Natural killer cell (primary cell): ENCODE results near the gene SRCAP. TPM values are rescaled to one million over a fixed set of nuclear protein-coding genes. Genes with fewer than 3 reads are reported as not detected.
A peak's percentile ranks its signal among the peaks of the same experiment; 100 is the strongest.

ENCODE experiments used
- ATAC-seq, 3 donors: fragments of 150-1000 bp in 2 of 3; fragments of 200-7000 bp in 1 of 3; cut with Tn5 transposase; 1 replicate in 1 of 3; 2 replicates in 2 of 3; pipeline ENCODE4 v1.10.0; 2021; ENCODE audit warnings: mild to moderate bottlenecking in 2 of 3, moderate library complexity in 2 of 3
- DNase-seq, 2 donors: peaks; one replicate each; pipeline versions ENCODE4 v3.0.0 to v3.0.0-alpha.2; 2013 to 2021; ENCODE audit warnings: mixed read lengths in 1 of 2
- H3K27ac ChIP-seq: one replicate; pipeline ENCODE4 v1.5.1; 2013; ENCODE audit warnings: mild to moderate bottlenecking, low read length
- H3K27me3 ChIP-seq: one replicate; pipeline ENCODE4 v1.6.1; 2013; ENCODE audit warnings: low read length; ENCODE audit not compliant: control insufficient read depth, insufficient read depth
- H3K36me3 ChIP-seq: one replicate; pipeline ENCODE4 v1.6.1; 2013; ENCODE audit warnings: low read length; ENCODE audit not compliant: control insufficient read depth, insufficient read depth
- H3K4me1 ChIP-seq: one replicate; pipeline ENCODE4 v1.6.1; 2013; ENCODE audit warnings: low read length; ENCODE audit not compliant: control insufficient read depth, insufficient read depth
- H3K4me3 ChIP-seq: one replicate; pipeline ENCODE4 v1.5.1; 2013; ENCODE audit warnings: low read length
- H3K9me3 ChIP-seq: one replicate; pipeline ENCODE4 v1.6.1; 2013; ENCODE audit warnings: low read length; ENCODE audit not compliant: control insufficient read depth, insufficient read depth
- H3K27ac Mint-ChIP-seq, 2 donors: one replicate each; pipeline ENCODE4 v1.8.0; 2022; ENCODE audit warnings: mild to moderate bottlenecking in 2 of 2, mixed read lengths in 2 of 2, moderate library complexity in 1 of 2
- H3K27me3 Mint-ChIP-seq, 2 donors: one replicate each; pipeline ENCODE4 v1.8.0; 2022; ENCODE audit warnings: low read depth in 2 of 2, mixed read lengths in 2 of 2
- H3K36me3 Mint-ChIP-seq: one replicate; pipeline ENCODE4 v1.8.0; 2022; ENCODE audit warnings: mixed read lengths
- H3K4me1 Mint-ChIP-seq, 2 donors: one replicate each; pipeline ENCODE4 v1.8.0; 2022; ENCODE audit warnings: mixed read lengths in 2 of 2
- H3K4me3 Mint-ChIP-seq: one replicate; pipeline ENCODE4 v1.8.0; 2022; ENCODE audit warnings: mild to moderate bottlenecking, moderate library complexity, mixed read lengths
- H3K9me3 Mint-ChIP-seq, 2 donors: one replicate each; pipeline ENCODE4 v1.8.0; 2022; ENCODE audit warnings: mixed read lengths in 2 of 2
- WGBS: methylation state at CpG from one replicate; pipeline ENCODE4 v1.1.7; 2013; ENCODE audit warnings: missing lambda C conversion rate; ENCODE audit not compliant: insufficient coverage; 5-methylcytosine and 5-hydroxymethylcytosine counted together
- intact Hi-C: fragments of 100-400 bp; cut with micrococcal nuclease; formaldehyde crosslinking; loops from one replicate; pipeline ENCODE4 v1.14.2; 2022
- total RNA-seq, 4 donors: library from RNA; stranded (reverse); fragments of 120-200 nt in 1 of 4; gene quantifications; one replicate each; pipeline versions ENCODE4 v1.2.3 to v1.2.4, GENCODE V29; 2013 to 2022
- TF ChIP-seq, protein P1 (sequence below): fragments of 200-600 bp; IDR thresholded peaks from one replicate; pipeline ENCODE4 v1.8.0; 2022; ENCODE audit warnings: antibody characterized with exemption

The SRCAP gene
- total RNA-seq, 3 donors from 2014 or later (not counting 1 experiment from before 2014, with no cell fraction given) = 78.8 to 99.0 (median 89.3) TPM

- no peak overlapping the region for H3K27ac ChIP-seq
- no peaks in the 10 kb centered on the region for H3K9me3 Mint-ChIP-seq
- peak overlapping the region; percentile 80 for H3K4me3 ChIP-seq
- H3K9me3 ChIP-seq = no peaks in the 10 kb centered on the region
- intact Hi-C loops = loop anchor here (5.0 to 10.0 kb wide), 2 partner anchors 46 to 161 kb away; partner anchors contain the start of gene FBXL19
- ATAC-seq (no peak), DNase-seq (no peak)
- H3K36me3 ChIP-seq = peaks cover 41% of the 10 kb centered on the region
- H3K4me3 Mint-ChIP-seq = peak overlapping the region; percentile 95
- H3K27ac Mint-ChIP-seq = peak overlapping the region; percentile 92
- TF ChIP-seq, protein P1, sequence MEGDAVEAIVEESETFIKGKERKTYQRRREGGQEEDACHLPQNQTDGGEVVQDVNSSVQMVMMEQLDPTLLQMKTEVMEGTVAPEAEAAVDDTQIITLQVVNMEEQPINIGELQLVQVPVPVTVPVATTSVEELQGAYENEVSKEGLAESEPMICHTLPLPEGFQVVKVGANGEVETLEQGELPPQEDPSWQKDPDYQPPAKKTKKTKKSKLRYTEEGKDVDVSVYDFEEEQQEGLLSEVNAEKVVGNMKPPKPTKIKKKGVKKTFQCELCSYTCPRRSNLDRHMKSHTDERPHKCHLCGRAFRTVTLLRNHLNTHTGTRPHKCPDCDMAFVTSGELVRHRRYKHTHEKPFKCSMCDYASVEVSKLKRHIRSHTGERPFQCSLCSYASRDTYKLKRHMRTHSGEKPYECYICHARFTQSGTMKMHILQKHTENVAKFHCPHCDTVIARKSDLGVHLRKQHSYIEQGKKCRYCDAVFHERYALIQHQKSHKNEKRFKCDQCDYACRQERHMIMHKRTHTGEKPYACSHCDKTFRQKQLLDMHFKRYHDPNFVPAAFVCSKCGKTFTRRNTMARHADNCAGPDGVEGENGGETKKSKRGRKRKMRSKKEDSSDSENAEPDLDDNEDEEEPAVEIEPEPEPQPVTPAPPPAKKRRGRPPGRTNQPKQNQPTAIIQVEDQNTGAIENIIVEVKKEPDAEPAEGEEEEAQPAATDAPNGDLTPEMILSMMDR = no peak
- WGBS = 30% methylated on average over 25 of the region's 26 CpGs
- H3K4me1 ChIP-seq = peaks cover 47% of the 10 kb centered on the region
- H3K27me3 ChIP-seq = no peaks in the 10 kb centered on the region
- H3K4me1 Mint-ChIP-seq = peaks cover 31 to 49% of the 10 kb centered on the region in 2 donors
- H3K36me3 Mint-ChIP-seq = no peaks in the 10 kb centered on the region
- no peaks in the 10 kb centered on the region for H3K27me3 Mint-ChIP-seq
Measured at GRCh38 chr16:30760577-30761426, 61.8 kb downstream of the SRCAP start.

DNA sequence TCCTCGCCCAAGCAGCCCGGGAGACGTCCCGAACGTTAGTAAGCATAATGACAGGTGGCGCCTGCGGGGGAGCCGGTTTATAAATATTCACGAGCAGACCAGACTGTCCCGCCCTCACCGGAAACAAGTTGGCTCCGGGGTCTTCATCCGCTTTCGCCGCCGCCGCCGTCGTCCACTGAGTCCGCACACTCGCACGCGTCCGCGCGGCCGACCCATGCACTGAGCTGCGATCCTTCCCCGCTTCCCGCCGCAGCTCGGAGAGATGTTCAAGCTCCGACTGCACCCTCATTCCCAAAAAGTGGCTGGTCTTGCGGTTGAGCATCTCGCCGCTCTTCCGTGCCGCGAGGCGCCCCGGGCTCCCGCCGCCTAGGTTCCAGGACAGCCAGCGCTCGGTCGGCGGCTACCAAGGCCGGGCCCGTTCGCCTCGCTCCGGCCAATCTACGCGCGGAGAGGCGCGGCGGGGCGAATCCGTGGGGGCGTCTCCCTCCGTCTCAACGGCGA lies 62.5 kb downstream of the SRCAP start:
- no peaks in the 10 kb centered on the region for H3K27me3 Mint-ChIP-seq
- no peaks in the 10 kb centered on the region for H3K9me3 ChIP-seq
- peaks cover 41% of the 10 kb centered on the region for H3K36me3 ChIP-seq
- peak; percentile 9 to 31 (median 25) for ATAC-seq
- intact Hi-C loops = loop anchor here (5.0 to 10.0 kb wide), 2 partner anchors 47 to 161 kb away; partner anchors contain the start of gene FBXL19
- under 1% methylated on average over 64 of the region's 64 CpGs for WGBS
- H3K4me3 Mint-ChIP-seq = peak overlapping the region; percentile 95
- H3K4me1 ChIP-seq = peaks cover 50% of the 10 kb centered on the region
- H3K4me1 Mint-ChIP-seq = peaks cover 31 to 51% of the 10 kb centered on the region in 2 donors
- H3K27ac ChIP-seq = peak overlapping the region; percentile 77
- peak overlapping the region; percentile 80 for H3K4me3 ChIP-seq
- TF ChIP-seq, protein P1 = no peak
- H3K27me3 ChIP-seq = no peaks in the 10 kb centered on the region
- DNase-seq = peak; percentile 29 to 62
- H3K36me3 Mint-ChIP-seq = no peaks in the 10 kb centered on the region
- peak overlapping the region; percentile 92 for H3K27ac Mint-ChIP-seq
- no peaks in the 10 kb centered on the region for H3K9me3 Mint-ChIP-seq

GRCh38 chr16:30761928-30762902 lies 63.2 kb downstream of the SRCAP start, which contains the start of the genes CFAP119 and RNF40:
CFAP119 (minus strand) TSS chr16:30762062; CDS start chr16:30761748, 314 bp downstream.
RNF40 (plus strand) TSS chr16:30762322; CDS start chr16:30762546, 224 bp downstream.
- no peaks in the 10 kb centered on the region for H3K27me3 Mint-ChIP-seq
- Histone ChIP-seq H3K36me3 (peaks cover 43% of the 10 kb centered on the region), H3K27me3 (no peaks in the 10 kb centered on the region), H3K4me1 (peaks cover 57% of the 10 kb centered on the region), H3K9me3 (no peaks in the 10 kb centered on the region), H3K4me3 (peak within 1 kb of the TSS; percentile 80), H3K27ac (peak within 1 kb of the TSS; percentile 77)
- H3K9me3 Mint-ChIP-seq = no peaks in the 10 kb centered on the region
- peak within 1 kb of the TSS; percentile 92 for H3K27ac Mint-ChIP-seq
- under 1% methylated on average over 60 of the region's 60 CpGs for WGBS
- intact Hi-C loops = loop anchor here (1.0 to 10.0 kb wide), 4 partner anchors 13 to 160 kb away; partner anchors contain the start of genes FBXL19 and PHKG2
- DNase-seq (peak; percentile 84 to 95), ATAC-seq (peak; percentile 94 to 97 (median 95))
- H3K4me1 Mint-ChIP-seq = peaks cover 36 to 55% of the 10 kb centered on the region in 2 donors
- TF ChIP-seq, protein P1 = no peak
- H3K4me3 Mint-ChIP-seq = peak within 1 kb of the TSS; percentile 95
- no peaks in the 10 kb centered on the region for H3K36me3 Mint-ChIP-seq
